Right lung (tissue), 10 donors: Measurements from ENCODE around the gene PHPT1. TPM values are rescaled to one million over a fixed set of nuclear protein-coding genes. Genes with fewer than 3 reads are reported as not detected.
"Not testable (repeated sequence)": the region's sequence is repeated elsewhere in the genome, so short reads cannot be mapped to it uniquely, and the experiment has no call there.

Experiments
- DNase-seq, 2 donors: peaks; one replicate each; pipeline ENCODE4 v3.0.0-alpha.2; 2013
- long read RNA-seq, 8 donors: transcript quantifications; one replicate each; lab custom pipeline, GENCODE V29; 2026
- polyA plus RNA-seq, 5 donors: library from polyadenylated mRNA; unstranded; fragments of 120-200 nt; gene quantifications; one replicate each; pipeline versions ENCODE4 v1.2.1 to v1.2.3, GENCODE V29; 2013; ENCODE audit warnings: inconsistent platforms in 1 of 5, low replicate concordance in 1 of 5; ENCODE audit not compliant: insufficient read length in 5 of 5, insufficient read depth in 1 of 5

The PHPT1 gene
- polyA plus RNA-seq: 100 to 1,000 TPM in 1 of 5 donors, 10 to 100 TPM in 4; 57.7 to 161 (median 84.7) TPM
- long read RNA-seq, donor 1, transcript PHPT1-204 (2 exons, 627 nt): minor isoform, 8 of 268 reads
- long read RNA-seq, donor 1, transcript PHPT1-201 (3 exons, 890 nt): major isoform, 243 of 268 reads
- long read RNA-seq, donor 1, transcript PHPT1-206 (4 exons, 618 nt): minor isoform, 6 of 268 reads
- long read RNA-seq, donor 1, partial matches to known transcripts: 7 of 268 reads
- long read RNA-seq, donor 1, other reads (novel, unspliced or antisense): 0 of 268 reads
- long read RNA-seq, donor 2, transcript PHPT1-201 (3 exons, 890 nt): major isoform, 132 of 141 reads
- long read RNA-seq, donor 2, partial matches to known transcripts: 0 of 141 reads
- long read RNA-seq, donor 2, other reads (novel, unspliced or antisense): 0 of 141 reads
- long read RNA-seq, donor 3, transcript PHPT1-204 (2 exons, 627 nt): minor isoform, 14 of 210 reads
- long read RNA-seq, donor 3, transcript PHPT1-201 (3 exons, 890 nt): major isoform, 163 of 210 reads
- long read RNA-seq, donor 3, partial matches to known transcripts: 23 of 210 reads
- long read RNA-seq, donor 3, other reads (novel, unspliced or antisense): 5 of 210 reads
- long read RNA-seq, donor 4, transcript PHPT1-201 (3 exons, 890 nt): major isoform, 122 of 134 reads
- long read RNA-seq, donor 4, transcript PHPT1-204 (2 exons, 627 nt): minor isoform, 6 of 134 reads
- long read RNA-seq, donor 4, partial matches to known transcripts: 5 of 134 reads
- long read RNA-seq, donor 4, other reads (novel, unspliced or antisense): 0 of 134 reads
- long read RNA-seq, donor 5, transcript PHPT1-204 (2 exons, 627 nt): minor isoform, 12 of 289 reads
- long read RNA-seq, donor 5, transcript PHPT1-201 (3 exons, 890 nt): major isoform, 265 of 289 reads
- long read RNA-seq, donor 5, partial matches to known transcripts: 8 of 289 reads
- long read RNA-seq, donor 5, other reads (novel, unspliced or antisense): 0 of 289 reads
- long read RNA-seq, donor 6, transcript PHPT1-204 (2 exons, 627 nt): minor isoform, 12 of 287 reads
- long read RNA-seq, donor 6, transcript PHPT1-201 (3 exons, 890 nt): major isoform, 257 of 287 reads
- long read RNA-seq, donor 6, partial matches to known transcripts: 10 of 287 reads
- long read RNA-seq, donor 6, other reads (novel, unspliced or antisense): 0 of 287 reads
- long read RNA-seq, donor 7, transcript PHPT1-201 (3 exons, 890 nt): major isoform, 250 of 273 reads
- long read RNA-seq, donor 7, transcript PHPT1-205 (3 exons, 1,316 nt): minor isoform, 5 of 273 reads
- long read RNA-seq, donor 7, transcript PHPT1-204 (2 exons, 627 nt): minor isoform, 5 of 273 reads
- long read RNA-seq, donor 7, transcript PHPT1-206 (4 exons, 618 nt): minor isoform, 6 of 273 reads
- long read RNA-seq, donor 7, partial matches to known transcripts: 7 of 273 reads
- long read RNA-seq, donor 7, other reads (novel, unspliced or antisense): 0 of 273 reads
- long read RNA-seq, donor 8, transcript PHPT1-204 (2 exons, 627 nt): minor isoform, 7 of 83 reads
- long read RNA-seq, donor 8, transcript PHPT1-201 (3 exons, 890 nt): major isoform, 74 of 83 reads
- long read RNA-seq, donor 8, partial matches to known transcripts: 0 of 83 reads
- long read RNA-seq, donor 8, other reads (novel, unspliced or antisense): 0 of 83 reads

- DNase-seq: peak; percentile 99
These were observed at the start of gene PHPT1 for GRCh38 chr9:136849038-136849959. Gene PHPT1 (plus strand): TSS chr9:136849409. CDS start chr9:136849431, 22 bp downstream.

DNA sequence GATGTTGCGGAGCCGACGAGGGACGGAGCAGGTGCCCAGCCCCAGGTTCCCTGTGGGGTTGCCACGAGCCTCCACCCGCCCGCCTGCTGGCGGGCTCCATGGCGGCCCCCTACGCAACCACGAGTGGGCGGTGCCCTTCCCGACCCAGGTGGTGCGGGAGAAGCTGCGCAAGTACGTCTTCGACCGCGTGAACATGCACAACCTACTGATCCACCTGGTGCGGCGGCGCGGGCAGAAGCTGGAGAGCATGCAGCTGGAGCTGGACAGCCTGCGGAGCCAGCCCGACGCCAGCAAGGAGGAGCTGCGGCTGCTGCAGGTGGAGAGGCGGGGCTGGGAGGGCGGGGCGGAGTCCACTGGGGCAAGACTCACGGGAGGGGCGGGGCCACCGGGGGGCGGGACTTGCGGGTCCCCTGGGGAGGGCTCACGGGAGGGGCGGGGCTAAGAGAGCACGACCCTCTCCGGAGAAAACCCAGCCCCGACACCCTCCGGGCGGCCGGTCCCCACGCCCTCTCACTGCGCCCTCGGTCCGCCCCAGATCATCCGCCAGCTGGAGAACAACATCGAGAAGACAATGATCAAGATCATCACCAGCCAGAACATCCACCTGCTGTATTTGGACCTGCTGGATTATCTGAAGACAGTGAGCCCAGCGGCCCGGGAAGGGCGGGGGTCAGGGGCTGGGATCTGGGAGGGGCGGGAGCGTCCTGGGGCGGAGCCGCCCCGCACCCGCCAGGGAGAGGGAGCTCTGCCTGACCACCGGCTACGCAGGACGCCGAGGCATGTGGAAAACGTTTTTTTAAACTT is 49.2 kb upstream of the PHPT1 start:
- peak; percentile 68 to 70 for DNase-seq

DNA sequence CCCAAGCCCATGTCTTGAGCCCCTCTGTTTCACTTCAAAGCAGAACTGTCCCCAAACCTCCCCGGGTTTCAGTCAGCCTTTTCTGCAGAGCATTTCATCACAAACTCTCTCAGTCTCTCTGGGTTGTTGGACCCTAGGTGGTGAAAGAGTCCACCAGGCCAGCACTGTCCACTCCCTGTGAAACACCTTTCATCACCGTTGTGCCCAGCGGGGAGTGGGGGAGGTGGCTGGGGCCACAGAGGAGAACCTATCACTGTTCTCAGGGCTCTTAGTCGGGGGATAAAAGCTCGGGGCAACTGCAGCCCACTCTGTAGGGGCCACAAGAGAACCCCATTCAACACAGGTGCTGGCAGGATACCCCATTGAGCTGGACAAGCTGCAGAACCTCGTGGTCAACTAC is 46.9 kb upstream of the PHPT1 start:
- no peak for DNase-seq

DNA sequence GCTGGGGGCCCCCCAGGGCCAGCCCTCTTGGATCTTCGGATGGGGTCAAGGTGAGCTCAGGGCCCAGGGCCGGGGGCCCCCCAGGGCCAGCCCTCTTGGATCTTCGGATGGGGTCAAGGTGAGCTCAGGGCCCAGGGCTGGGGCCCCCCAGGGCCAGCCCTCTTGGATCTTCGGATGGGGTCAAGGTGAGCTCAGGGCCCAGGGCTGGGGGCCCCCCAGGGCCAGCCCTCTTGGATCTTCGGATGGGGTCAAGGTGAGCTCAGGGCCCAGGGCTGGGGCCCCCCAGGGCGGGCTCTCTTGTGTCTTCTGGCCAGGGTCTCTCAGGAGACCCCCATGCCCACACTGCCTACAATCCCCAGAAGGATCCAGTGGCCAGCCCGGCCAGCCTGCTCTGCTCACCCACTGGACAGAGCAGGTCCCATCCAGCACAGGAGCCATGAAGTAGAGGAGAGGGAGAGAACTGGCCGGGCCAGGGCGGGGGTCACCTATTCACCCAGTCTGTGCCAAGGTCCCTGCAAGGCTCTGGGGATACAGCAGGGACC is 46.1 kb upstream of the PHPT1 start:
- DNase-seq: not testable (repeated sequence)

GRCh38 chr9:136803551-136804508 is 45.4 kb upstream of the PHPT1 start:
- no peak for DNase-seq

DNA sequence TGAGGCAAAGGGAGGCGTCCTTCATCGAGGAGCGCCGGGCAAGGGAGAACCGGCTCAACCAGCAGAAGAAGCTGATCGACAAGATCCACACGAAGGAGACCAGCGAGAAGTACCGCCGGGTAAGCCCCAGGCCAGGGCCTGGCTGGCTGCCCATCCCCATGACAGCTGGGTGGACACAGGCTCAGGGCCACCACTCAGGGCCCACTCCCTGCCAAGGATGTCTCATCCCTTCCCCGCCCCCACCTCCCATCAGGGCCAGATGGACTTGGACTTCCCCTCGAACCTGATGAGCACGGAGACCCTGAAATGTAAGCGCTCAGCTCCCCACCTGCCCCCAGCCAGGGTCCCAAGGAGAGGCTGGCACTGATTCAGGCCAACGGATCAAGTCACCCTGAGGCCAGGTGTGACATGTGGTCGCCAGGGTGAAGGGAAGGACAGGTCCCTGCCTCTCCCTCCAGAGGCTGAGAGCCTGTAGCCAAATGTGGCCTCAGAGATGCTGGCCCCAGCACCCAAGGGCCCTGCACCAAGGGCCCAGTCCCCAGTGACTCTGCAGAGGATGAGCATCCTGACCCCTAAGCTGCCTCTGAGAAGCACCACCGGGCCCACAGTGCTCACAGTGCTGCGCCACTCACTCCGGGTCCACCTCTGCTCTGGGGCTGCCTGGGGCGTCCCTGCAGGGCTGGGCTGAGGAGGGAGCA is 44.6 kb upstream of the PHPT1 start:
- DNase-seq: no peak

- no peak for DNase-seq
These were observed 43.9 kb upstream of the PHPT1 start for GRCh38 chr9:136805207-136805740.

- no peak for DNase-seq
These were observed 43.1 kb upstream of the PHPT1 start for GRCh38 chr9:136806067-136806466.

DNA sequence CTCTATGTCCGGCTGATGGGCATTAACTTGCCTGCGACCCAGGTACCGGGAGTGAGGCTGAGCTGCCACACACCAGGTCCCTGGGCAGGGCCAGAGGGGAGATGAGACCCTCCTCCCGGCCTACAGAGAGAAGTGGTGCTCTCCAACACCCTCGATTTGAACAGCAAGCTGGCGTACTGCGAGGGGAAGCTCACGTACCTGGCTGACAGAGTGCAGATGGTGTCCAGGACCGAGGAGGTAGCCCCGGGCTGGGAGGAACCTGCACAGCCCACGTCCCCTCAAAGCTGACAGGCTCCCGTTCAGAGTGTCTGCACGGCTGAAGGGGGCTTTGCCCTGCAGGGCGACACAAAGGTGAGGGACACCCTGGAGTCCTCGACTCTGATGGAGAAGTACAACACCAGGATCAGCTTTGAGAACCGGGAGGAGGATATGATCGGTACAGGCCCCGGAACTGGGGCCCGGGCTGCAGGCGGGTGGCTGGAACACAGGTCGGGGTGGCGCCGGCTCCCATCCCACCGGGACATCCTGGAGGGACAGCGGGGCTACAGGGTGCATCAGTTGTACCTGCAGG is 42.5 kb upstream of the PHPT1 start:
- DNase-seq: no peak

- peak; percentile 82 to 83 for DNase-seq
These were observed 41.7 kb upstream of the PHPT1 start, which contains the start of gene RABL6 for GRCh38 chr9:136807281-136808074. Gene RABL6 (plus strand): TSS chr9:136807948. CDS start chr9:136808197, 249 bp downstream.

- DNase-seq: no peak
These were observed 41.0 kb upstream of the PHPT1 start for GRCh38 chr9:136808075-136808805.

GRCh38 chr9:136808806-136809158 is 40.4 kb upstream of the PHPT1 start:
- DNase-seq: no peak

DNA sequence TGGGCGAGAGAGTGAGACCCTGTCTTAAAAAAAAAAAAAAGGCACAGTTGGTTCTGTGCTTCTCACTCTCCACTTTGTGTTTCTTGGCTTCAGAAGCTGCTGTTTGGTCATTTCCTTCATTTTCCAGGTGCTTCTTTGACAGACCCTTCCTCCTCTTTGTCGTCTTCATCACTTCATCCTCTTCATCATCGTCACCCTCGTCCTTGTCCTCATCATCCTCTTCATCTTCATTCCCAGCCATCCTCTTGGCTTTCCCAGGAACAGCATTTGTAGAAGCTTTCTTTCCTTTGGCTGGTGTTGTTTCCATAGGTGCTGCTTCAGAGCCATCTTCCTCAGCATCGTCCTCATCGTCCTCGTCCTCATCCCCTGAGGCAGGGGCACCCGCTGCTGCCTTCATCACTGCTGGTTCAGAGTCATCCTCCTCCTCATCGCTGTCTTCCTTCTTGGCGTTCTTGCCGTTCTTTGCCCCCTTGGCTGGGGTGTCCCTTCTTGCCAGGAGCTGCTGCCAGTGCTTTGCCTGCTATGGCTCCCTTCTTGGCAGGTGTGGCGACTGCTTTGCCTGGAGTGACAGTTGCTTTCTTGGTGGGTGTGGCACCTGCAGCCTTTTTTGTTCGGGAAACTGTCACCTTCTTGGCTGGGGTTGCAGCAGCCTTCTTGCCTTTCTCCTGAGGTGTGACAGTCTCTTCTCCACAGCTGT is 34.3 kb upstream of the PHPT1 start:
- DNase-seq: no peak

DNA sequence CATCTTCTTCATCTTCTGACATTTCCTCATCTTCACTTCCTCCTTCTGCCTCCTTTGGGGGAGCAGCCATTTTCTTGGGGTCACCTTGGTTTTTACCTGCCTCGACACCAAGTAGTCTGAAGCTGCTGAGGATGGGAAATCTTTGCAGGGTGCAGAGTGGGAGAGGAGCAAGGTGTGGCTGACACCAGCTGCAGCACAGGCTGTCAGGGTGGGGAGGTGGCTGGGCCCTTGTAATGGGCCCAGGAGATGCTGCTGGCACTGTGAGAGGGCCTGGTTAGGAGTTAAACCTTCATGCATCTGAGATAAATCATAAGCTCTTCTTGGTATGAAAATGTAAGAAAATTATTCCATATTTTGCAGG is 33.8 kb upstream of the PHPT1 start:
- DNase-seq: no peak
